GM19239 (cell line): ENCODE measurements around the gene FRY.
"Not testable (repeated sequence)": the region's sequence is repeated elsewhere in the genome, so short reads cannot be mapped to it uniquely, and the experiment has no call there.

Source experiments
- DNase-seq: peaks from one replicate; pipeline ENCODE4 v3.0.0; 2011; ENCODE audit warnings: low spot score; ENCODE audit not compliant: insufficient read length
- FAIRE-seq: peaks from 2 replicates; lab custom pipeline; 2011; peaks lifted over from hg19 to GRCh38; lab: Jason Lieb, UNC

Gene FRY

DNA sequence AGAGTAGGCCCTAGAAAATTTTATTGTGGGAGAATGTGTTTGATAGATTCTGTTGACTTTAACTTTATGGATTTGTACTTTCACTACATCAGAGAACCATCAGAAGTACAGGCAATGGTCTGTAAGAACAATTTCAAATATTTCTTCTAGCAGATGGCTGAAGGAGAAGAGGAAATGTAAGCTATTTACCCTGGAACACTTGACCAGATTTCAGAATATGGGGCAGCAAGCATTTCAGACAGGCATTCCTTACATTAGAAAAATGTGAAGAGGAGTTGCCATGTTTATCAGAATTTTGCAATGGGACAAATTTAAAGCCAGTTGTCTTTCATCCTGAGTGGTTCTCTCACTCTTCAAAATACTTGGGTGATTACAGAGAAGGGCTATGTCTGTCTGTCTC is 7.5 kb downstream of the FRY start:
- DNase-seq, result no peak
- no peak for FAIRE-seq

DNA sequence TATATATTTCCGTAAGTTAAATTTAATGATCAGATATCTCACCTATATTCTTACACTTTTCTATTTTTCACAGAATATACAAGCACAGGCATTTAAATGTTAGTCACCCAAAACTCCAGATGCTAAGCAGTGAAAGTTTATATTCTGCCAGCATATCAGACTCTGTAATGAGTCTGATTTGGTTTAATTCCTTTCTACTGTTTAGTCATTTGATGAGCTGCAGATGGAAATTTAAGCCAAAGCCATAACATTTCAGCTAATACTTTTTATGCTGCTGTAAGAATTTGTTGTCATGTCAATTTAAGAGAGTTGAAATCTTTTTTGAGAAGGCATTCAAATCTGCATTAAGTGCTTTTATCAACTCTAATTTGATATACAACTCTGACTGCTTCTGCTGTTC is 8.0 kb downstream of the FRY start:
- FAIRE-seq (no peak), DNase-seq (no peak)

DNA sequence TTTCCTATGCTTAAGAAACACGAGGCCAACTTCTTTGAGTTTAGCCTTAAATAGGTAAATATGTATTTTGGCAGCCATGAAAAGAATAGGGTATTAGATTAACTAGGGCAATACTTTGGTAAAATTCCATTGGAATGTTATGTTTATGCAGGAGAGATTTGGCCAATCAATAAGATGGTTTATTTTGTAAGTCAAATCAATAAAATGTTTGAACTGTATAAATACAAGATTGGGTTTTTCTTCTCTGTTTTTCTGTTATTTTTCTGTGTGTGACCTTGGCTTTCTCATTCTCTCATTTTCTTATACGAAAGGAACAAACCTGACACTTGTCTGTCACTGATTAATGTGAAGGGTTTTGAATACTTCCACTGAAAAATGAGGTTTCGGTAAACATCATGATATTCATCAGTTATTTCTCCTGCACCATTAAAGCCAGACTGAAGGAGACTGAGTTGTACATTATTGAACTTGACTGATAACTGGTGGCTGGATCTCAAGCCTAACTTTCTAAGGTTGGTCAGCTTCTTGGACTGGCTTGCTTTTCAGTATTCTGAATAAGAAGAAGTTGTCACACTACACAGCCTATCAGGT is 8.6 kb downstream of the FRY start:
- FAIRE-seq (peak; percentile 68), DNase-seq (no peak)

DNA sequence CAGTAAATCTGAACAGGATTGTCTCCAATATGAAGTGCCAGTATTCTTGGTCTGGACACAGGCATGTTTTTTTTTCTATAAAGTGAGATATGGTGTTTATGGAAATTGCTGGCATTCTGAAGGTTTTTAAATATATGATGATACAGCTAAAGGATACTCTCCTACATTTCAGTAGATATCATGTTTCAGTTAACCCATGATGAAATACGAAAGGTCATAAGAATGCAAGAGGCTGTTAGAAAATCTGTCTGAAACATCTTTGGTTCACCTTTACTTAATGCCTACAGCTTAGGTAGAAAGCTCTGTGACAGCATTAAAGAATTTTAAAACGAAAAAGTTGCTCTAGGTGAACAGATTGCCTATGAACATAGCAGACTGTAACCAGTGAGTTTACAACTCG is 9.1 kb downstream of the FRY start:
- DNase-seq (no peak), FAIRE-seq (no peak)

DNA sequence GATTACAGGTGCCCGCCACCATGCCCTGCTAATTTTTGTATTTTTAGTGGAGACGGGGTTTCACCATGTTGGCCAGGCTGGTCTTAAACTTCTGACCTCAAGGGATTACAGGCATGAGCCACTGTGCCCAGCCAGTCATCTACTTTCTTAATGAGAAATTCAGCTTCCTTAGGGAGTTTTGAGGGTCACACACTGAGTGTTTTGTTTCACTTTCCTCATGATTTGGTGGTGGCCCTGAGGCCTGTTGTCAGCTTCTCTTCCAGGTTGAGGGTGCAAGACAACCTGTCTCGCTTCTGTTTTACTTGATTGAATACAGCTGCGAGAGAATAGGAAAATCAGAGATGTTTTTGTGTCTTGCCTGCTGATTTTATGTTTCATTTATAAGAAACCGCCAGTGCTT is 9.9 kb downstream of the FRY start:
- no peak for DNase-seq
- FAIRE-seq, result peak; percentile 76

DNA sequence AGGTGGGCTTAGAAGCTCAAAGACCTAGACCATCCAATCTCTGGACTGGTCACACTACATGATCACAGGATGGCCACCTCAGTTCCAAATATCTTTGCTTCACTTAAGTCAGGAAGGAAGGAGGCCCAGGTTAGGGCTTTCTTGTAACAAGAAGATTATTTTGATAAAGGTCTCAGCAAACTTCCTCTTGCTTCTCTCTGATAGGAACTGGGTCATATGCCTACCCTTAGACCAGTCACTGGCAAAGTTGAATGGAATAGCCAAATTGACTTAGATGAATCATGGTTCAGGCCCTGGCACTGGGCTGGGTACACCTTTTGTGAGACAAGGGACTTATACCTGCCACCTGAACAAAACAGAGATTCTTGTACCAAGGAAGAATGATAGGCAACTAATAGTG is 11.0 kb downstream of the FRY start:
- DNase-seq, result no peak
- peak; percentile 39 for FAIRE-seq

DNA sequence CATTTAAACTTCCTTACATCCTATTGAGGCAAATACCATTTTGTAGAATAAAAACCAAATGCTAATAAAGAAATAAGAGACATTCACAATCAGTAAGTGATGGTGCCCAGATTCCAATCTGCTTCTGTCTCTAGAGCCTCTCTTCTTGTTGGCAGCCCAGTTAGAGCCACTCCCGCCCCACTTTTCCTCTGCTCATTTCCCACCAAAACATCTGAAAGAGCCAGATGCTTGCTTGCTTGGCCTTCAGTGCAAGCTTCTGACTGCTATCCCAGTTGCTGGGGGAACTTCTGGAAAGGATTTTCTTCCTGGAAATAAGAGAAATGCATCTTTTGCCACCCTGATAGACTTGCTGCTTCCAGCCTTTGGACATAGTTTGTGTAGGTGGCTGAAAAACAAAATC is 12.9 kb downstream of the FRY start:
- FAIRE-seq (no peak), DNase-seq (no peak)

DNA sequence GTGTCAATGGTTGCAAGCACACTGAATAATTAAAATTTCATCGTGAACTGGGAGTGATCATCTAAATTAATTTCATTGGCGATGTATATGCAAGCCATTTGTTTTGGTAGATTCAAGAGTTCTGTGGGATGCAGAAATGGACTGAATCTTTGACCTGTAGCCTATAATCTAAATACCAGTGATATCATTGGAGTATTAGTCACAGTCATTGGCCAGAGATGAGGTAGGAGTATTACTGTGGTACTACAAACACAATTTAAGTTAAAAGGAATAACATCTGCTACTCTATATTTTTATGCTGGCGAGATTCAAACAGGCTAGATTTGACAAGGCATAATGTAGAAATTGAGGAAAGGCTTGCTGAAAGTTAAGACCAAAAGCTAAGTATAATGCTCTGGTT is 14.0 kb downstream of the FRY start:
- DNase-seq (no peak), FAIRE-seq (no peak)

DNA sequence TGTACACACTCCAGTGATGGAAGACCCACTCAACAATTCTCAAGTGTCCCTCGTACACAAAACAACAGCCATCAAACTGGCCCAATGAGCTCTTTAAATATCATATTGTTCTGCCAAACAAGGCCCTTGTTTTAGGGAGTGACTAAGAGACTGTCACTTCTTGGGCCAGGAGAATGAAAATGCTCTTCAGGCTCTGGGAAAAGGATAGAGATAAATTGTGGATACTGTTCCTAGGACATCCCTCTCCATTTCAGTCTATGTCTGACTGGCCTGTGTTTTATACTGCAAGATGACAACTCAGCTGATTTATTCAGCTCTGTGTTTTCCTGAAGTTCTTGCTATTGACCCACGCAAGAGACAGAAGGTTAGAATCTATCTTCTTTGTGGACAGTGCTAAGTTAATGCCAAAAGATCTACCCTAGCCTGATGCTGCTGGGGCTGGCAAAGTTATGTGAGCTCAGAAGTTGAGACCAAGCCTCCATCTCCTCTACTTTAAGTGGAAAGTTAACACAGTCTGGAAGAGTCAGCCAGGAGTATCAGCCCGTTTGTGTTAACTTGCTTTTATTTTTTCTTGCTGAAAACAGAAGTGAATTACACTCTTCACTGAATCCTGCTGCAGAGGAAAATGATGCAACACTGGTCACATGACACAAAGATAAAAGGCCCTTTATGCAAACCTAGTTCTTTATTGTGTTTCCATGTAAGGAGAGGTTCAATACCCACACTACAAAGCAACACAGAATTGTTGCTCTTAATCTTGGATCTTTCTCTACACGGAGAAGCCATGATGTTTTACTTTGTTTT is 14.6 kb downstream of the FRY start:
- FAIRE-seq, result no peak
- no peak for DNase-seq

DNA sequence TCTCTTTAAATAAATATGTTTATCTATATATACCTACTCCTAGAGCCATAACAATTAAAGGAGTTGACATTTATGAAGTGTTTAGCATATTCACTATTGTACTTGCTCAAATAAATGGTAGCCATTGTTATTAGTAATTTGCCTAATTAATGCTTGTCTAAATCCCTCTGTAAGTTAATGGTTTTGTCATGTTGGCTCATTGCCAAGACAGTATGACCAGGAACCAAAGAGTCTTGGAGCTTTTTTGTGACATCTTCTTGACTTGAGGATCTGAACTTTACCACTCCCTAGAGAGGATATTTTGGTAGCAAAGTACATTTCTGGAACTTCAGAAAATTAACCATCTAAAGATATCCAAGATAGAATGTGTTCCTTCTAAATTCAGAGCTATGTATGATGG is 15.5 kb downstream of the FRY start:
- DNase-seq (no peak), FAIRE-seq (no peak)

DNA sequence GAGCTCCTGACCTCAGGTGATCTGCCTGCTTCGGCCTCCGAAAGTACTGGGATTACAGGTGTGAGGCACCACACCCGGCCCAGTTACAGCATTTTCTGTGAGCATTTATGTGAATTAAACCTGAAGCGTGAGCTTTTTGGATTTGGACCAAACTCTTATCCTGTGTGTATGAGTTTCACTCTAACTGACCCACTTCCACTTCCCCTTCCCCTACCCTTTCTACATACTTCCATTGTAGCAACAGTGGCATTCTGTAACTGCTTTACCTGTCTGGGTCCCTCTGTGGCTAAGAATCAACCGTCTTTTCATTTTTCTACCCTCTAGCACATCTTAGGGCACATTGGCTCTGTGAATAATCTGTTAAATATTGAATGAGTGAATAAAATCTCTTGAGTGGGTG is 16.2 kb downstream of the FRY start:
- DNase-seq (no peak), FAIRE-seq (peak; percentile 4)

DNA sequence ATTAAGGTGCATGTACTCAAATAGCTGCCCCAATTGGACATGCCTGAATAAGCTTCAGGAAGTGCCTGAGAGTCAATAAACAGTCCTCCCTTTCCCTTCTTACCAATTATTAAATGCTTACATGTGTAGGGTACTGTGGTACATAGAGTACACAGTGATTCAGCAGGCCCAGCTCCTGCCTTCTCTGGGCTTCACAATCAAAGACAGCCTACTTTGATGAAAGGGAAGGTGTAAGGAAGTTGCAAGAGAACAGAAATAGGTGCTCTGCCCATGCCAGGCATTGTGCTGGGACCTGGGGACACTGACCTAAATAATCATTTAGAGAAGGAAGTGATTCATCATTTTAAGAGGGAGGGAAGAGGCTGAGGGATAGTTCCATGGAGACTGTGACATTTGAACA is 17.2 kb downstream of the FRY start:
- no peak for DNase-seq
- FAIRE-seq, result no peak

DNA sequence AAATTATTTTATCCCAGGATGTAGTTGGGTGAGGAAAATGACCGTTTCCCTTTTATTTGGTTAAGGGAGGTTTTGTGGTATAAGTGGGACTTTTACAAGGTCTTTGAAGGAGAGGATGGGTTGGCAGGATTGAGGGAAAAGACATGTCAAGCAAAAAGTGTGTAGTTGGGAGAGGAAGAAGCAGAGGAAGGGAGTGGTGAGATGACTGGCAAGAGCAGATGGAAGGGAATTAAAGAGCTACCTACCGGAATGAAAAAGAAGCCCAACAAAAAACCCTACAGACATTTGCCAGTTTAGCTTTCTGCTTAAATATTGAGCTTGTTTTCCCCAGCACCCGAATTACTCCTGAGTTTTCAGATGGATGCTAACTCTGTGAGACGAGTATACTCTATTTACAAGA is 19.6 kb downstream of the FRY start:
- DNase-seq, result no peak
- FAIRE-seq, result no peak

DNA sequence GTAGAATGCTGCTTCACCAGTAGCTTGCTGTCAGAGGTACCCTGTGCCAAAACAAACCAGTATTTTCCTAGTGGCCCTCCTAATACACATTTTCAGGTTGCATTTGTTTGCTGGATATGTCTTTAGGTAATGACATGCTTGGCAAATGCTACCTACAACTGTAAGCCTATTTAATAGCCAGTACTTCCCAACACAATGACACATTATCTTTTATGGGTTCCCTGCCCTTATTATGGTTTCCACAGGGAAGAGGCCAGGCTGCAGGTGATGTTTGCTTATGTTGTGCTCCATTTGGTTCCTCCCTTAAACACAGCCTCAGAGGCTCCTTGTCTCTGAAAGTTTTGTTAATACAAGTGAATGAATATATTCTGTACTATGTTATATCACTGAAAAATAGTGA is 24.7 kb downstream of the FRY start:
- no peak for FAIRE-seq

DNA sequence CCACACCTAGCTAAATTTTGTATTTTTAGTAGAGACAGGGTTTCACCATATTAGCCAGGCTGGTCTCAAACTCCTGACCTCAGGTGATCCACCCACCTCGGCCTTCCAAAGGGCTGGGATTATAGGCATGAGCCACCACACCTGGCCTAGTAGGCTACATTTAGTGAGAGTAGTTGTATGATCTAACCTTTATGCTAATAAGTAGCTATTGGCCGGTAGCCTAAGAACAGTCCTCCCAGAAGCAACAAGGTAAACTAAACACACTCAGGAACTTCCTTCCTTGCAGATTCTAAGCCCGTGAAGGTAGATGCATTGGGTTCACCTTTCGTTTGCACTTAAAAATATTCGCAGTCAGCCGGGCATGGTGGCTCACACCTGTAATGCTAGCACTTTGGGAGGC is 25.8 kb downstream of the FRY start:
- not testable (repeated sequence) for DNase-seq, FAIRE-seq

More for the DNA sequence above, 24.7 kb downstream of the FRY start:
- DNase-seq, result no peak

DNA sequence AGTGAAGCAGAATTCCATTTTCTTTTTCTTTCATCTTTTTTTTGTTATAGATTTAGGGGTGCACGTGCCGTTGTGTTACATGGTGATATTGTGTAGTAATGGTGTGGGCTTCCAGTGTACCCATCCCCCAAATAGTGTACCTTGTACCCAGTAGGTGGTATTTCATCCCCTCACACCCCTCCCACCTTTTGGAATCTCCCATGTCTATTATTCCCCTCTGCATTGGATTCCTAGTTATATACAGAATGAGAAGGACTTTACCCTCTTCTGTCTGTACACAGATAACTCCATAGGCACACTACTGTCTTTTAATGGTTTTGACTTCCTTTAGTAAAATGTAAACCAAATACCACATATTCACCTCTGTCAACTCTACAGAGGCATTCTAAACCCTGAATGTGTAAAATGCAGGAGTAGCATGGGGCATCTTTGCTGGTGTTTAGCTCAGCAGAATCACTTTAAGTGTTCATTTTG is 28.0 kb downstream of the FRY start:
- no peak for DNase-seq
- no peak for FAIRE-seq

DNA sequence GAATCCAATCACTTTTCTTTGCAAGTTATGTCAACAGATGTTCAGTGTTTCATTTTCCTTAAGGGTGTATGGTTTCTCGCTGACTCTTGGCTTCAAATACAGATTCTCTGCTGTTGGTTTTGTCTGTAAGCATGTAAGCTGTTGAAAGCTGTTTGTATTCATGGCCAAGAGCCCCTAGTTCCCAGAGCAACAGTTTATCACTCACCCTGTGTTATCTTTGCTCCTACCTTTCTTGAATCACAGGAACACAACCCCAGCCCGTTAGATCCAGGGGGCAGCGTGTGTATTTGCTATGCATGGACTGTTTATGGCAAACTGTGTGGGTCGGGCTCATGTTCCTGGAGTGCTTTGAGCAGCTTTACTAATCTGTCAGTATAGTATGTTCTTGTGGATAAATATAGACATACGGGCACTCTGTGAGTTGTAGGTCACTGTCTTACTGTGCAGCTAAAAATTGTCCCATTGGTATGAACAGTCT is 28.9 kb downstream of the FRY start:
- DNase-seq, result no peak
- no peak for FAIRE-seq

DNA sequence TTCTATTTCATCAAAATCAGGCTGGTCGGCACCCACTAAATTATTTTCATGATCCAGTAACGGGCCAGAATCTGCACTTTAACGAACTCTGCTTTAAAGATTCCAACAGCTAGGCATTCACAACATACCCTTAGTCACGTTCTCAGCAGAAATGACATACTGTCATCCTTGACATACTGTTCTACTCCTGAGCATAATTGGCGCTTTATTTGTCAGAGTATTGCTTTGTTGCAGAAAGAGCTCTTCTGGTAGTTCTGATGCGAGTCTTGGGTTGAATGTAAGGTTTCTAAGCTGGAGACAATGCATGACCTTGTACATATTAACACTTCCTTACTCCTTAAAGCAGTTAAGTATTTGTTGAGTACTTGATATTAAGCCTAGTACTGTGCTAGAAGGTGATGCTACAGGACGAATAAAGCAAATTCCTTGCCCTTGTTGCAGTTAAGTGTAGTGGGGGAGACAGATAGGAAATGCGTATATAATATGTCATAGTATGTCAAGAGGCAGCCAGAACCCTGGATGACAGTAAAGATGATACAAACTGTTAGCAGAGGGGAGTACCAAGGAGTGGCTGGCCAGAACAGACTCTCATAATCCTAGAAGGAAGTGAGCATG is 32.2 kb downstream of the FRY start:
- FAIRE-seq (no peak), DNase-seq (no peak)

DNA sequence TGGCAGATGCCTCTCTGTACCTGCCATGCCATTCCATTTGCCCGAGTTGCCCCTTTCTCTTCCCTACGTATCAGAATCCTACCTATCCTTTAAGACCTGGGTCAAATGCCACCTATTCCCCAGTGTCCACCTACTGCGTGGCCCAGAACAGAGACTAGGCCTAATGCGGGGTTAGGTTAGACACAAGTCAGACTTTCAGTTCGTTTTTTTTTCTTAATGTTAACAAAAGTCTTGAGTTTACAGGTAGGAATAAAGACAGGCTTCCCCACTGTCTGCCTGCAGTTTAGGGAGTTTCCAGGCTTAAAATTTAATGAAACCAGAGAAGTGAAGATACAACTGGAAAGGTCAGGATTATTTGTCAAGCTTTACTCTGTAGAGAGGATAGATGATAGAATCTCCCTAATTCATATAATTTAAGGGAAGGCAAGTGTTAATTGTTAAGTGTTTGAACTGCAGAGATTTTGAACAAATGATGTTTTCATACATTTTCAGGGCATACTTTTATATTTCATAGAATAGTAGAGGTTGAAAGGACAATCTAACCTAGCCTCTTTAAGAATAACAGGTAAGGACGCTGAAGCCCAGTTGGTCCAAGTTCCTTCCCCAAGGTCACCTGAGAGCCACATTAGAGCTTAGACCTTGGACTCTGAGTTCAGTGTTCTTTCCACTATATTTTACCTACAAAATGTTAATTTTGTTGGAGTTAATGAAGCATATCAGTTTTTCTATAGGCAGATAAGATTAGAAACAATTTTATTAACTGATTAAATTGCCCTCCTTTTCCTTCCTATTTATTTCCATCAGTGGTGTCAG is 35.8 kb downstream of the FRY start:
- DNase-seq (no peak), FAIRE-seq (no peak)

DNA sequence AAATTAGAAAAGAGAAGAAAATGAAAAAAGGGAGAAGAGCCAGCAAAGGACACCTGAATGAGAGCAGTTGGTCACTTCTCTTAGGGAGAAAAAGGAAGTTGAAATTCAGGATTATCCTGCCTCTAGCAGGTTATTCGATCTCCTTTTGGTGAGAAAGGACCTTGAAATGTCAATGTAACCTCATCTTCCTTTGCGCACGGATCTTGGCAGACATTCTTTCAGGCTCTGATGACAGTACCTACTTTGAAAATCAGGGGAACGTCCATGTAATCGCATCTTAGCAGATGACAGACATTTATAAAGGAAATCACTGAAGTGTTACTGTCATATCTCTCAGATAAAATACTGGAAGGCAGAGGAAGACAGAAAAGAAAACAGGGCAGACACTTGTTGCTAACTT is 36.7 kb downstream of the FRY start:
- no peak for DNase-seq
- FAIRE-seq, result no peak
